SK-N-SH treated with all-trans-retinoic acid at 6 μM for 48 hours (cell line): ENCODE data around the gene GPC5.
A peak's percentile ranks its signal among the peaks of the same experiment; 100 is the strongest.

Experiments
- ATAC-seq: fragments of 200-7000 bp; cut with Tn5 transposase; 3 replicates; pipeline ENCODE4 v1.9.1; 2020; ENCODE audit warnings: mild to moderate bottlenecking, moderate library complexity
- ARNTL ChIP-seq: fragments of 450-650 bp; formaldehyde crosslinking; IDR thresholded peaks from 2 replicates; pipeline ENCODE4 v1.5.0; 2020; ENCODE audit warnings: low read depth, mild to moderate bottlenecking, moderate library complexity, borderline replicate concordance
- BACH2 ChIP-seq: fragments of 250-450 bp; sonication (Bioruptor Pico); IDR thresholded peaks from 2 replicates; pipeline ENCODE4 v1.9.0; 2021; ENCODE audit warnings: mild to moderate bottlenecking, borderline replicate concordance
- CSDC2 ChIP-seq: fragments of 250-450 bp; sonication (Bioruptor Pico); IDR thresholded peaks from 2 replicates; pipeline ENCODE4 v1.5.0; 2020; ENCODE audit warnings: mild to moderate bottlenecking, moderate library complexity
- ESRRG ChIP-seq: fragments of 250-450 bp; sonication (Bioruptor Pico); IDR thresholded peaks from 2 replicates; pipeline ENCODE4 v1.6.1; 2021; ENCODE audit warnings: mild to moderate bottlenecking
- GLIS3 ChIP-seq: fragments of 250-450 bp; sonication (Bioruptor Pico); IDR thresholded peaks from 2 replicates; pipeline ENCODE4 v1.5.0; 2020; ENCODE audit warnings: mild to moderate bottlenecking, moderate library complexity
- ISL1 ChIP-seq: fragments of 250-450 bp; sonication (Bioruptor Pico); IDR thresholded peaks from 2 replicates; pipeline ENCODE4 v2.1.2; 2022; ENCODE audit warnings: mild to moderate bottlenecking, moderate library complexity
- OSR1 ChIP-seq: fragments of 250-450 bp; sonication (Bioruptor Pico); IDR thresholded peaks from 2 replicates; pipeline ENCODE4 v1.8.0; 2022; ENCODE audit warnings: moderate library complexity, mild to moderate bottlenecking, inconsistent platforms
- PPARA ChIP-seq: fragments of 250-450 bp; sonication (Bioruptor Pico); IDR thresholded peaks from 2 replicates; pipeline ENCODE4 v1.5.0; 2020; ENCODE audit warnings: mild to moderate bottlenecking, borderline replicate concordance
- RARB ChIP-seq: fragments of 250-450 bp; sonication (Bioruptor Pico); IDR thresholded peaks from 2 replicates; pipeline ENCODE4 v1.8.0; 2021; ENCODE audit warnings: mild to moderate bottlenecking, moderate library complexity
- SNAI2 ChIP-seq: fragments of 250-450 bp; sonication (Bioruptor Pico); IDR thresholded peaks from 2 replicates; pipeline ENCODE4 v1.5.0; 2020; ENCODE audit warnings: mild to moderate bottlenecking, moderate library complexity
- TCF4 ChIP-seq: fragments of 250-450 bp; sonication (Bioruptor Pico); IDR thresholded peaks from 2 replicates; pipeline ENCODE4 v1.8.0; 2021; ENCODE audit warnings: mild to moderate bottlenecking, moderate library complexity, borderline replicate concordance
- TOX ChIP-seq: fragments of 250-450 bp; sonication (Bioruptor Pico); IDR thresholded peaks from 2 replicates; pipeline ENCODE4 v1.8.0; 2021; ENCODE audit warnings: mild to moderate bottlenecking, moderate library complexity, borderline replicate concordance
- ZC3H10 ChIP-seq: fragments of 250-450 bp; sonication (Bioruptor Pico); IDR thresholded peaks from 2 replicates; pipeline ENCODE4 v1.5.1; 2021; ENCODE audit warnings: mild to moderate bottlenecking, moderate library complexity
- ZFP3 ChIP-seq: fragments of 250-450 bp; sonication (Bioruptor Pico); IDR thresholded peaks from 2 replicates; pipeline ENCODE4 v1.5.0; 2020; ENCODE audit warnings: mild to moderate bottlenecking, moderate library complexity
- ZFP30 ChIP-seq: fragments of 450-650 bp; formaldehyde crosslinking; IDR thresholded peaks from 2 replicates; pipeline ENCODE4 v1.5.0; 2022; ENCODE audit warnings: mild to moderate bottlenecking, moderate library complexity
- ZNF565 ChIP-seq: fragments of 450-650 bp; formaldehyde crosslinking; conservative IDR thresholded peaks from 2 replicates; pipeline ENCODE4 v1.5.0; 2020; ENCODE audit warnings: low read depth, mild to moderate bottlenecking, moderate library complexity
- ZNF70 ChIP-seq: fragments of 450-650 bp; formaldehyde crosslinking; IDR thresholded peaks from 2 replicates; pipeline ENCODE4 v1.5.0; 2020; ENCODE audit warnings: mild to moderate bottlenecking, moderate library complexity
- ZNF8 ChIP-seq: fragments of 450-650 bp; formaldehyde crosslinking; IDR thresholded peaks from 2 replicates; pipeline ENCODE4 v1.5.0; 2020; ENCODE audit warnings: mild to moderate bottlenecking, moderate library complexity
- TF ChIP-seq, protein P1 (sequence below): fragments of 250-450 bp; sonication (Bioruptor Pico); IDR thresholded peaks from 2 replicates; pipeline ENCODE4 v1.5.1; 2020; ENCODE audit warnings: low read depth, mild to moderate bottlenecking, moderate library complexity
- TF ChIP-seq, protein P2 (sequence below): fragments of 250-450 bp; sonication (Bioruptor Pico); IDR thresholded peaks from 2 replicates; pipeline ENCODE4 v1.8.0; 2021; ENCODE audit warnings: low read depth, mild to moderate bottlenecking, moderate library complexity, borderline replicate concordance
- TF ChIP-seq, protein P3 (sequence below): fragments of 250-450 bp; sonication (Bioruptor Pico); IDR thresholded peaks from 2 replicates; pipeline ENCODE4 v1.8.0; 2020; ENCODE audit warnings: mild to moderate bottlenecking, moderate library complexity, borderline replicate concordance
- TF ChIP-seq, protein P4 (sequence below): fragments of 250-450 bp; sonication (Bioruptor Pico); IDR thresholded peaks from 2 replicates; pipeline ENCODE4 v1.5.1; 2021; ENCODE audit warnings: mild to moderate bottlenecking, moderate library complexity

Gene GPC5

DNA sequence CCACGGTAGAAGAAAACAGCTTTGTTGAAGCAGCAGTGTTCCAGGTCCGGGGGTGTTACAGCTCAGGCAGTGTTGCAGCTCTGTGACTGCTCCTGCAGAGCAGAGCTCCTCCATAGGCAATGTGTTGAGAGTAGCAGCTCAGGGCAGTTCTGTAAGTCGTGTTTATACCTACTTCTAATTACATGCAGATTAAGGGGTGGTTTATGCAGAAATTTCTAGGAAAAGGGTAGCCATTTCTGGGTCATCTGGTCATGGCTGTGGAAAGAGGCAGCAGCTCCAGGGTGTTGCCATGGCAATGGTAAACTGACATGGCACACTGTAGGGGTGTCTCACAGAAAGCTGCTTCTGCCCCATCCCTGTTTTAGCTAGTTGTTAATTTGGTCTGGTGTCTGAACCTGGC lies 316.4 kb downstream of the GPC5 start:
- no peak for TF ChIP-seq ZFP3 (CRISPR knock-in tag)
- TF ChIP-seq, protein P1, sequence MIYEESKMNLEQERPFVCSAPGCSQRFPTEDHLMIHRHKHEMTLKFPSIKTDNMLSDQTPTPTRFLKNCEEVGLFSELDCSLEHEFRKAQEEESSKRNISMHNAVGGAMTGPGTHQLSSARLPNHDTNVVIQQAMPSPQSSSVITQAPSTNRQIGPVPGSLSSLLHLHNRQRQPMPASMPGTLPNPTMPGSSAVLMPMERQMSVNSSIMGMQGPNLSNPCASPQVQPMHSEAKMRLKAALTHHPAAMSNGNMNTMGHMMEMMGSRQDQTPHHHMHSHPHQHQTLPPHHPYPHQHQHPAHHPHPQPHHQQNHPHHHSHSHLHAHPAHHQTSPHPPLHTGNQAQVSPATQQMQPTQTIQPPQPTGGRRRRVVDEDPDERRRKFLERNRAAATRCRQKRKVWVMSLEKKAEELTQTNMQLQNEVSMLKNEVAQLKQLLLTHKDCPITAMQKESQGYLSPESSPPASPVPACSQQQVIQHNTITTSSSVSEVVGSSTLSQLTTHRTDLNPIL (CRISPR knock-in tag): no peak
- no peak for TF ChIP-seq RARB
- TF ChIP-seq BACH2: no peak
- no peak for TF ChIP-seq TOX (CRISPR knock-in tag)
- TF ChIP-seq TCF4: no peak
- no peak for TF ChIP-seq SNAI2 (CRISPR knock-in tag)
- no peak for TF ChIP-seq ISL1 (CRISPR knock-in tag)
- no peak for TF ChIP-seq ZC3H10
- TF ChIP-seq ZNF70 (CRISPR knock-in tag): no peak
- TF ChIP-seq, protein P2, sequence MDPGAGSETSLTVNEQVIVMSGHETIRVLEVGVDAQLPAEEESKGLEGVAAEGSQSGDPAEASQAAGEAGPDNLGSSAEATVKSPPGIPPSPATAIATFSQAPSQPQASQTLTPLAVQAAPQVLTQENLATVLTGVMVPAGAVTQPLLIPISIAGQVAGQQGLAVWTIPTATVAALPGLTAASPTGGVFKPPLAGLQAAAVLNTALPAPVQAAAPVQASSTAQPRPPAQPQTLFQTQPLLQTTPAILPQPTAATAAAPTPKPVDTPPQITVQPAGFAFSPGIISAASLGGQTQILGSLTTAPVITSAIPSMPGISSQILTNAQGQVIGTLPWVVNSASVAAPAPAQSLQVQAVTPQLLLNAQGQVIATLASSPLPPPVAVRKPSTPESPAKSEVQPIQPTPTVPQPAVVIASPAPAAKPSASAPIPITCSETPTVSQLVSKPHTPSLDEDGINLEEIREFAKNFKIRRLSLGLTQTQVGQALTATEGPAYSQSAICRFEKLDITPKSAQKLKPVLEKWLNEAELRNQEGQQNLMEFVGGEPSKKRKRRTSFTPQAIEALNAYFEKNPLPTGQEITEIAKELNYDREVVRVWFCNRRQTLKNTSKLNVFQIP (CRISPR knock-in tag): no peak
- no peak for TF ChIP-seq CSDC2 (CRISPR knock-in tag)
- TF ChIP-seq ZNF8 (CRISPR knock-in tag): no peak
- TF ChIP-seq, protein P3, sequence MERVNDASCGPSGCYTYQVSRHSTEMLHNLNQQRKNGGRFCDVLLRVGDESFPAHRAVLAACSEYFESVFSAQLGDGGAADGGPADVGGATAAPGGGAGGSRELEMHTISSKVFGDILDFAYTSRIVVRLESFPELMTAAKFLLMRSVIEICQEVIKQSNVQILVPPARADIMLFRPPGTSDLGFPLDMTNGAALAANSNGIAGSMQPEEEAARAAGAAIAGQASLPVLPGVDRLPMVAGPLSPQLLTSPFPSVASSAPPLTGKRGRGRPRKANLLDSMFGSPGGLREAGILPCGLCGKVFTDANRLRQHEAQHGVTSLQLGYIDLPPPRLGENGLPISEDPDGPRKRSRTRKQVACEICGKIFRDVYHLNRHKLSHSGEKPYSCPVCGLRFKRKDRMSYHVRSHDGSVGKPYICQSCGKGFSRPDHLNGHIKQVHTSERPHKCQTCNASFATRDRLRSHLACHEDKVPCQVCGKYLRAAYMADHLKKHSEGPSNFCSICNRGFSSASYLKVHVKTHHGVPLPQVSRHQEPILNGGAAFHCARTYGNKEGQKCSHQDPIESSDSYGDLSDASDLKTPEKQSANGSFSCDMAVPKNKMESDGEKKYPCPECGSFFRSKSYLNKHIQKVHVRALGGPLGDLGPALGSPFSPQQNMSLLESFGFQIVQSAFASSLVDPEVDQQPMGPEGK (CRISPR knock-in tag): no peak
- no peak for TF ChIP-seq ZNF565 (CRISPR knock-in tag)
- TF ChIP-seq ESRRG: no peak
- TF ChIP-seq GLIS3 (CRISPR knock-in tag): no peak
- no peak for ATAC-seq

DNA sequence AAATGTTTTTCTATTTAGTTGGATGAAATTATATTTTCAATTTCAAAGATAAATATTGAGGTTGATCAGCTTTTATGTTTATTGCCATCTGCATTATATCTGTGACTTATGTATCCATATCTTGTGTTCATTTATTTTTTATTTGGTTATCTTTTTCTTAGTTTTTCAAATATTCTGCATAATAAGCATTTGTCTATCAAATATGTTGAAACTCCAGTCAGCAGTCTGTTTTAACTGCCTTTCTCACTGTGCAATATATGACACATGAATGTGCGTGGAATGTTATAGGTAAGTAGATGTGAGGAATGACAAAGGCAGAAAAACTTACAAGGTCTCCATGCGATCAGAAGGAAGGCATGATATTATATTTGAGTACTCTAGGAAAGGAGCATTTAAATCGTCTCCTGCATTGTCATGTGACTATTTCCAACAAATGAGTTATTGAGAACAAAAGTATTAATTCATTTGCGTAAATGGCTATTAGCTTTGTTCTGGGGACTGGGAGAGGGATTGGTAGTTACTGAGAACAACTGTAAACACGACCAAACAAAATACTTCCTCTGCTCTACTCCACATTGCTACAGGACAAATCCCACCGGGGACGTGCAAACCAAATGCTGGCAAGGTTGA lies 318.1 kb downstream of the GPC5 start:
- no peak for TF ChIP-seq ESRRG
- no peak for TF ChIP-seq RARB
- no peak for TF ChIP-seq OSR1 (CRISPR knock-in tag)
- no peak for TF ChIP-seq ZNF8 (CRISPR knock-in tag)
- TF ChIP-seq GLIS3 (CRISPR knock-in tag): no peak
- TF ChIP-seq TOX (CRISPR knock-in tag): no peak
- TF ChIP-seq ZFP3 (CRISPR knock-in tag): no peak
- TF ChIP-seq, protein P1 (CRISPR knock-in tag): no peak
- TF ChIP-seq BACH2: no peak
- TF ChIP-seq, protein P3 (CRISPR knock-in tag): no peak
- no peak for TF ChIP-seq ZNF565 (CRISPR knock-in tag)
- TF ChIP-seq ZC3H10: no peak
- no peak for TF ChIP-seq ARNTL (CRISPR knock-in tag)
- ATAC-seq: no peak

DNA sequence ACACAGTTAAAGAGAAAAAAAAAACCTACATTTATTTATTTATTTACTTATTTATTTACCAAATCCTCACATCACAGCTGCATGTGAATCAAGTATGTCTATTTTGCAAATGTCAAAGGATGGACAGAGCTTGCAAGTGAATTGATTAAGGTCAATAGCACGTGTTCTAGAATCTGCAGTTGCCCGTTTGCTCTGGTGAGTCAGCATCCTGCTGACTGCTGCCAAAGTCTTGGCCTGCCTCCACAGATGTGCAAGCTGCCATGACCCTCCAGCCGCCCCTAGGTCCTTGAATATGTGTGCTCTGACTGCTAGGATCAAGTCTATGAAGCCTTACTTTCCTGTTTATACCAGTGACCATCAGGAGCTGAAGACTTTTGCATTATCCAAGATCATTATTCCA lies 320.6 kb downstream of the GPC5 start:
- ATAC-seq: 0 out of 3 replicates have a peak, but pooled peaks have one; percentile 40
- no peak for TF ChIP-seq TOX (CRISPR knock-in tag)
- TF ChIP-seq, protein P4, sequence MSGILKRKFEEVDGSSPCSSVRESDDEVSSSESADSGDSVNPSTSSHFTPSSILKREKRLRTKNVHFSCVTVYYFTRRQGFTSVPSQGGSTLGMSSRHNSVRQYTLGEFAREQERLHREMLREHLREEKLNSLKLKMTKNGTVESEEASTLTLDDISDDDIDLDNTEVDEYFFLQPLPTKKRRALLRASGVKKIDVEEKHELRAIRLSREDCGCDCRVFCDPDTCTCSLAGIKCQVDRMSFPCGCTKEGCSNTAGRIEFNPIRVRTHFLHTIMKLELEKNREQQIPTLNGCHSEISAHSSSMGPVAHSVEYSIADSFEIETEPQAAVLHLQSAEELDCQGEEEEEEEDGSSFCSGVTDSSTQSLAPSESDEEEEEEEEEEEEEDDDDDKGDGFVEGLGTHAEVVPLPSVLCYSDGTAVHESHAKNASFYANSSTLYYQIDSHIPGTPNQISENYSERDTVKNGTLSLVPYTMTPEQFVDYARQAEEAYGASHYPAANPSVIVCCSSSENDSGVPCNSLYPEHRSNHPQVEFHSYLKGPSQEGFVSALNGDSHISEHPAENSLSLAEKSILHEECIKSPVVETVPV (CRISPR knock-in tag): no peak
- no peak for TF ChIP-seq GLIS3 (CRISPR knock-in tag)
- TF ChIP-seq OSR1 (CRISPR knock-in tag): no peak
- no peak for TF ChIP-seq ZNF8 (CRISPR knock-in tag)
- TF ChIP-seq, protein P3 (CRISPR knock-in tag): no peak
- no peak for TF ChIP-seq ZFP30 (CRISPR knock-in tag)
- TF ChIP-seq ZNF70 (CRISPR knock-in tag): no peak
- no peak for TF ChIP-seq PPARA
- no peak for TF ChIP-seq BACH2
- TF ChIP-seq, protein P1 (CRISPR knock-in tag): no peak
- TF ChIP-seq RARB: no peak
